ENCODE data around the gene CD300LG.

The CD300LG gene

DNA sequence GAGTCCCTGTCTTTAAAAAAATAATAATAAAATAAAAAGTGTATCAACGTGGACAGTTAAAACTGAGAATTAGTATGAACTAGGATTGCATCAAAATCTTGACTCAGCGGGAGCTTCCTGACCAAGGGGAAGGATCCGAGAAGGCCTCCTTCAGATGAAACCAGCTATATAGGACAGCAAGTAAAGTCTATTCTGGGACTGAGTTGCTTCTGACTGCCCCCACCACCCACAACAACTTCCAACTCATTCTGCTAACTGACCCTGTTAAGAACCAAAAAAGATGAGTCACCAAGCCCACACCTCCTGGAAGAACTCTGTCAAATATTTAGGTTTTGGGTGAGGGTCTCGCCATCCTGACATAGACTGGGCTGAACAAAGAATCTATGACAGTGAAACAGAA lies 38.9 kb upstream of the CD300LG start:
- TF ChIP-seq, protein P1, sequence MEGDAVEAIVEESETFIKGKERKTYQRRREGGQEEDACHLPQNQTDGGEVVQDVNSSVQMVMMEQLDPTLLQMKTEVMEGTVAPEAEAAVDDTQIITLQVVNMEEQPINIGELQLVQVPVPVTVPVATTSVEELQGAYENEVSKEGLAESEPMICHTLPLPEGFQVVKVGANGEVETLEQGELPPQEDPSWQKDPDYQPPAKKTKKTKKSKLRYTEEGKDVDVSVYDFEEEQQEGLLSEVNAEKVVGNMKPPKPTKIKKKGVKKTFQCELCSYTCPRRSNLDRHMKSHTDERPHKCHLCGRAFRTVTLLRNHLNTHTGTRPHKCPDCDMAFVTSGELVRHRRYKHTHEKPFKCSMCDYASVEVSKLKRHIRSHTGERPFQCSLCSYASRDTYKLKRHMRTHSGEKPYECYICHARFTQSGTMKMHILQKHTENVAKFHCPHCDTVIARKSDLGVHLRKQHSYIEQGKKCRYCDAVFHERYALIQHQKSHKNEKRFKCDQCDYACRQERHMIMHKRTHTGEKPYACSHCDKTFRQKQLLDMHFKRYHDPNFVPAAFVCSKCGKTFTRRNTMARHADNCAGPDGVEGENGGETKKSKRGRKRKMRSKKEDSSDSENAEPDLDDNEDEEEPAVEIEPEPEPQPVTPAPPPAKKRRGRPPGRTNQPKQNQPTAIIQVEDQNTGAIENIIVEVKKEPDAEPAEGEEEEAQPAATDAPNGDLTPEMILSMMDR (IDR thresholded peaks at IDR 0.05; ENCODE audit: insufficient read depth, low read depth, low read length, missing control alignments), result no peak
- no peak overlapping the region for H3K4me3 ChIP-seq (ENCODE audit: low read length)

GRCh38 chr17:43809121-43809520 lies 37.9 kb upstream of the CD300LG start:
- H3K4me3 ChIP-seq (ENCODE audit: low read length), result no peak overlapping the region
- TF ChIP-seq, protein P1 (IDR thresholded peaks at IDR 0.05; ENCODE audit: insufficient read depth, low read depth, low read length, missing control alignments), result no peak
- DNase-seq (ENCODE audit: low read depth), result no peak

More for the DNA sequence above, 38.9 kb upstream of the CD300LG start:
- DNase-seq (ENCODE audit: low read depth), result no peak

DNA sequence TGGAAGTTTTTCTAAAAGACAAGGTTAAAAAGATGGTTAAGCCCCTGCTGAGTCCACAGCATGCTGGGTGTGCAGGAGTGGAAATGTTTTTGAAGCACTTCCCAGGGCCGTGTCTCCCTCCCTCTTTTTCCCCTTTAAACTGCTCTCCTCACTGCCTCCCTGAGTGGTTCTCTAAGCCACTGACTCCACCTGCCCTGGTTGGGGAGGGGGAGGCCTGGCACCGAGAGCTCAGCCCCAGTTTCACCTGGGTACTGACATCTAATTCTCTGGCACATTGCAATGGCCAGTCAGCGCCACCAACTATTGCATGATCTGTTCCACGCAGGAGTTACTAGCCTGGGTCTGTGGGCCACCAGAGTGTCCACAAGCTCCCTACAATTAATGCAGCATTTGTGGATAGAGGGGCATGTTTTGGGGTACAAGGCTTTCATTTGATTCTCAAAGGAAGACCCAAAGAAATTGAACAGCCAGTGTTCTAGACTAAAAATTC lies 36.7 kb upstream of the CD300LG start:
- DNase-seq (ENCODE audit: low read depth), result no peak
- no peak overlapping the region for H3K4me3 ChIP-seq (ENCODE audit: low read length)
- TF ChIP-seq, protein P1 (IDR thresholded peaks at IDR 0.05; ENCODE audit: insufficient read depth, low read depth, low read length, missing control alignments), result no peak

GRCh38 chr17:43810823-43811222 lies 36.2 kb upstream of the CD300LG start:
- no peak overlapping the region for H3K4me3 ChIP-seq (ENCODE audit: low read length)
- TF ChIP-seq, protein P1 (IDR thresholded peaks at IDR 0.05; ENCODE audit: insufficient read depth, low read depth, low read length, missing control alignments), result no peak
- no peak for DNase-seq (ENCODE audit: low read depth)

- DNase-seq (ENCODE audit: low read depth), result no peak
- no peak overlapping the region for H3K4me3 ChIP-seq (ENCODE audit: low read length)
- TF ChIP-seq, protein P1 (IDR thresholded peaks at IDR 0.05; ENCODE audit: insufficient read depth, low read depth, low read length, missing control alignments), result no peak
These were observed 34.3 kb upstream of the CD300LG start for GRCh38 chr17:43812396-43813265.

GRCh38 chr17:43813386-43813785 lies 33.6 kb upstream of the CD300LG start:
- TF ChIP-seq, protein P1 (IDR thresholded peaks at IDR 0.05; ENCODE audit: insufficient read depth, low read depth, low read length, missing control alignments), result no peak
- H3K4me3 ChIP-seq (ENCODE audit: low read length), result no peak overlapping the region
- DNase-seq (ENCODE audit: low read depth), result no peak

Measured in epithelial cell of esophagus (primary cell).